GM18507 (cell line): ENCODE data around the gene GCAT.

Experiments
- DNase-seq: peaks from one replicate; pipeline ENCODE4 v3.0.0; 2011; ENCODE audit warnings: low read depth; ENCODE audit not compliant: insufficient read length; ENCODE audit errors: extremely low spot score
- FAIRE-seq: peaks from 2 replicates; lab custom pipeline; 2011; peaks lifted over from hg19 to GRCh38; lab: Jason Lieb, UNC

The GCAT gene

DNA sequence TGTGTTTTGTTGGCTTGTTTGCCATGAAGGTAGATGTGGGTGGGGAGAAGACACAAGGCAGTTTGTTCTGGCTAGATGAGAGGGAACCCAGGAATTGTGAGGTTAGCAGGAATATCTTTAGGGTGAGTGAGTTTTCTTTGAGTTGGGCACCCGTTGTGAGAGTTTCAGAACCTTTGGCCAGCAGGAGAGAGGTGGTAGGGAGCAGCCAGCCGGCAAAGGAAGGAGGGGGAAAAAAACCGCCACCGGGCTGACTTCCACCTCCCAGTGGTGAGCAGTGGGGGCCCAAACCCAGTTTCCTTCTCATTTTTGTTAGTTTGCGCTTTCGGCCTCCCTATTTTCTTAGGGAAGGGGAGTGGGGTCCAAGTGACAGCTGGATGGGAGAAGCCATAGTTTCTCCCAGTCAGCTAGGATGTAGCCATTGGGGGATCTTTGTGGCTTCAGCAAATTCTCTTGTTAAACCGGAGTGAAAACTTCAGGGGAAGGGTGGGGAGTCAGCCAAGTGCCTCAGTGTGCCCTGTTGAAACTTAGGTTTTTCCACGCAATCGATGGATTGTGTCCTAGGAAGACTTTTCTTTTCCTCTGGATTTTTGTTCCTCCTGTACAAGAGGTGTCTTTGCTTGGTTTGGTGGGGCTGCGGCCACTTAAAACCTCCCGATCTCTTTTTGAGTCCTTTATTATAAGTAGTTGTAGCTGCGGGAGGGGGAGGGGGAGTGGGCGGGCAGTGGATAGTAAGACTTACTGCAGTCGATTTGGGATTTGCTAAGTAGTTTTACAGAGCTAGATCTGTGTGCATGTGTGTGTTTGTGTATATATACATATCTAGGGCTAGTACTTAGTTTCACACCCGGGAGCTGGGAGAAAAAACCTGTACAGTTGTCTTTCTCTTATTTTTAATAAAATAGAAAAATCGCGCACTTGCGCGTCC is 1.1 kb upstream of the GCAT start:
- DNase-seq (no peak), FAIRE-seq (no peak)

DNA sequence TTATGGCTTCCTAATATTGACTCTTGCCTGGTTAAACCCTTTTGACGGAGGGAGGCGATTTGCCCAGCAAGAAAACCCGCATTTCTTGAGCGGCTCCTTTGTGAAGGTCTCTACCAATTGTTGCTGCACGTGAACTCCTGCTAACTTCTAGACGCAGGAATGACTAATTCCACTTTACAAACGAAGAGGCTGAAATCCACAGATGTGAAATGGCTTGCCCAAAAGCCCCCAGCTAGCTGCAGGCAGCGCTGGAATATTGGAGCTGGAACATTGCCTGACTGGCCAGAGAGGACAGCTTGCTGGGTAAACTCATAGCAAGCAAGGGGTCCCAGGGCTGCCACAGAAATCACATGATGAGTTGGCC is 542 bp downstream of the GCAT start:
- DNase-seq (no peak), FAIRE-seq (no peak)

DNA sequence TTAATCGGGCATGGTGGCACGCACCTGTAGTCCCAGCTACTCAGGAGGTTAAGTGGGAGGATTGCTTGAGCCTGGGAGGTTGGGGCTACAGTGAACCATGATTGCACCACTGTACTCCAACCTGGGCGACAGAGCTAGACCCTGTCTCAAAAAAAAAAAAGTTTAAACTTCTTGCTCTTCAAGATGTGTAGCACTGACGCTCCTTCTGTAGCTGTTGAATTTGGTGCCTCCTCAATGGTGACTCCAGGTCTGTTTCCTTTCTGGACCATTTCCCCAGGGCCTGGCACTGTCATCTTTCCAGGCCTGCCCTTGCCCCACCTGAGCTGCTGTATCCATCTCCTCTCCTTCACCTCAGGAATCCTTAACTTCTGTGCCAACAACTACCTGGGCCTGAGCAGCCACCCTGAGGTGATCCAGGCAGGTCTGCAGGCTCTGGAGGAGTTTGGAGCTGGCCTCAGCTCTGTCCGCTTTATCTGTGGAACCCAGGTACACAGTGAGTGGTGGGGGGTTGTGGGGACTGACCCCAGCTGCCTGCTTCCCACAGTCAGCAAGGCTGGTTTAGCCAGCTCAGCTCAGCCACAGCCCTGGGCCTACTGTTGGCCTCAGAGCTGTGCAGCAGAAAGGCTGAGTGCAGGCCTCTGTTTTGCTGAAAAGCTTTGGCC is 2.1 kb downstream of the GCAT start:
- FAIRE-seq (no peak), DNase-seq (no peak)

DNA sequence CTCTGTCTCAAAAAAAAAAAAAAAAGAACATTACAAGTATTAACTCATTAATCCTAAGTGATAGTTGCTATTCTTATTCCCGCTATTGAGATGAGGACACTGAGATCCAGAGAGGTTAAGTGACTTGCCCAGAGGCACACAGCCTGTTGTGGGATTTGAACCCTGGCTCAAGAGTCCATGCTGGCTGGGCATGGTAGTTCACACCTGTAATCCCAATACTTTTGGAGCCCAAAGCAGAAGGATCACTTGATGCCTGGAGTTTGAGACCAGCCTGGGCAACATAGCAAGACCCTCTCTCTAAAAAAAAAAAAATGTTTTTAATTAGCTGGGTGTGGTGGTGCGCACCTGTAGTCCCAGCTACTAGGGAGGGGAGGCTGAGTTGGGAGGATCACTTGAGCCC is 4.1 kb downstream of the GCAT start:
- DNase-seq (no peak), FAIRE-seq (no peak)

DNA sequence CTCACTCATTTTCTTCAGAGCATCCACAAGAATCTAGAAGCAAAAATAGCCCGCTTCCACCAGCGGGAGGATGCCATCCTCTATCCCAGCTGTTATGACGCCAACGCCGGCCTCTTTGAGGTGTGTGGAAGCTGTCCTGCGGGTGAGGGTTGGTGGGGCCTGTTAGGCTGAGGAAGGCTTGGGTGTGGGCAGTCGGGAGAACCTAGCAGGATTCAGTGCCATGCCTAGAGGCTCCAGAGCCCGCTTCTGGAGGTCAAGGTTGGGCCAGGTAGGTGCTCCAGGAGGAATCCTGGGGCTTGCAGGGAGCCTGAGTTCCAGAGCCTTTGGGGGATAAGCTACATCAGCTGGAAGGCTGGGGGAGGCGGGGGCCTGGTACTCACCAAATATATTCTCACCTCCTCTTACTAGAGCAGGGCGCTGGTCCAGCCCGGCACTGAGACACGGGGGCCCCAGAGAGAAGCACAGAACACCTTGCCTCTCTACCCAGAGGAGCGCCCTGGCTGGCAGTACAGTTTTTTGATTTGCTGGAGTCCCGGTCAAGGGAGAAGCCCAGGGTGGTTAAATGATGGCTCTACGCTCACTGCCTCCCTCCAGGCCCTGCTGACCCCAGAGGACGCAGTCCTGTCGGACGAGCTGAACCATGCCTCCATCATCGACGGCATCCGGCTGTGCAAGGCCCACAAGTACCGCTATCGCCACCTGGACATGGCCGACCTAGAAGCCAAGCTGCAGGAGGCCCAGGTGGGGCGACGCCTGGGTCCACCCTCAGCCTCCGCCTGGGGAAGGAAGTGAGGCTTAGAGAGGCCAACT is 5.3 kb downstream of the GCAT start:
- no peak for FAIRE-seq
- no peak for DNase-seq

DNA sequence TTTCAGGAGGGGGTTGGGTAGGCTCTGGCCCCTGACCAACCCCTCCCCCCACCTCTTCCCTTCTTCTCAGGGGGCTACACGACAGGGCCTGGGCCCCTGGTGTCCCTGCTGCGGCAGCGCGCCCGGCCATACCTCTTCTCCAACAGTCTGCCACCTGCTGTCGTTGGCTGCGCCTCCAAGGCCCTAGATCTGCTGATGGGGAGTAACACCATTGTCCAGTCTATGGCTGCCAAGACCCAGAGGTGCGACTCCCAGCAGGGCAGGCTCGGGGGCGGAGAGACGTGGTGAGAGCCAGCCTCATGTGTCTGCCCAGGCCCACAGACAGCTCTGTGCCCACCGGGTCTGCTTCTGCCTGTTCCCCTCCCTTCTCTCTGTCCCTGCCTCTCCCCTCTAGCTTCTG is 7.9 kb downstream of the GCAT start:
- DNase-seq (no peak), FAIRE-seq (no peak)

DNA sequence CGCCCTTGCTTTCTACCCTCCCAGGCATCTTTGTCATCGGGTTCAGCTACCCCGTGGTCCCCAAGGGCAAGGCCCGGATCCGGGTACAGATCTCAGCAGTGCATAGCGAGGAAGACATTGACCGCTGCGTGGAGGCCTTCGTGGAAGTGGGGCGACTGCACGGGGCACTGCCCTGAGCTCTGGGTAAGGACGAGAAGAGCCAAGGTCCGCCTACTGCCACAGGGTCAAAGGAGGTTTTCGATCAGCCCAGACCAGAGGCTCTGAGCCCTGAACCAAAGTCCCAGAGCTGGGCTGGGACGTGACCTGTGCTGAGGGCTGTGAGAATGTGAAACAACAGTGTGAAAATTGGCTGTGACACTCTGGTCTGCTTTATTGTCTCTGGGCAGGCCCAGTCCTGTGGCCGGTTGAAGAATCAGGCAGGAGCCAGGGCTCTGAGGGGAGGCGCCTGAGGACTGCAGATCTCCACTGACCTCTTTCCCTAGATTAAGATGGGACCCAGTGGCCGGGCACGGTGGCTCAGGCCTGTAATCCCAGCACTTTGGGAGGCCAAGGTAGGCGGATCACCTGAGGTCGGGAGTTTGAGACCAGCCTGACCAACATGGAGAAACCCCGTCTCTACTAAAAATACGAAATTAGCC is 8.9 kb downstream of the GCAT start:
- FAIRE-seq (no peak), DNase-seq (no peak)

DNA sequence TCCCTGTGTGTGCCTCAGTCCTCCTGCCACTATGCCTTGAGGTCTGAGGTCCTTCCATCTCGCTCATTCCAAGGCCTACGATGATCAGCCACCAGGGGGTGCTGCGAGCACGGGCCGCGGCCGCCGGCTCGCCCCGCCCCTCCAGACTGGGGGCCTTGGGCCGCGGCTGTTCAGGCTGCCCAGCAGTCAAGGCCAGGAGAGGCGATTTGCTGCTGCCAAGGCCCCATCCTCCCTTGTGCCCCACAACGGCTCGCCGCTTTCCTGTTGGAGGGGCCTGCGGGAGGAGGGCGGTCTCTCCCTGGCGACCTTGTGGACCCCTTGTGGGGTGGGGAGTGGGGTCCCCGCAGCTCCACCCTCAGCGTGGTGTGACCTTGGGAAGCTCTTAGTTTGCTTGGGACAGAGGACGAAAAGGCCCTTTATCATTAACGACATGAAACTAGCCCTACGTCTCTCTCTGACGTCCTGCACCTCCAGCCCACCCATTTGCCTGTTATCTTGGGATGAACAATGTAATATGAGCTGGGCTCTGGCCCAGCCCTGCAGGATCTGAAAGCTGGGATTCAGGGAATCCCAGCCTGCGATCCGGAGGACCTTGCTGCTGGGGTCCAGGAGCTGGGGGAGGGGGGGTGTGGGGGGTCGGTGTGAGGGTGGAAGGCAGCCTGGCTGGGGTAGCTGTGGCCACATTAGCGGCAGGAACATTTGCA is 10.1 kb downstream of the GCAT start:
- FAIRE-seq (peak; percentile 85), DNase-seq (peak; percentile 79)

DNA sequence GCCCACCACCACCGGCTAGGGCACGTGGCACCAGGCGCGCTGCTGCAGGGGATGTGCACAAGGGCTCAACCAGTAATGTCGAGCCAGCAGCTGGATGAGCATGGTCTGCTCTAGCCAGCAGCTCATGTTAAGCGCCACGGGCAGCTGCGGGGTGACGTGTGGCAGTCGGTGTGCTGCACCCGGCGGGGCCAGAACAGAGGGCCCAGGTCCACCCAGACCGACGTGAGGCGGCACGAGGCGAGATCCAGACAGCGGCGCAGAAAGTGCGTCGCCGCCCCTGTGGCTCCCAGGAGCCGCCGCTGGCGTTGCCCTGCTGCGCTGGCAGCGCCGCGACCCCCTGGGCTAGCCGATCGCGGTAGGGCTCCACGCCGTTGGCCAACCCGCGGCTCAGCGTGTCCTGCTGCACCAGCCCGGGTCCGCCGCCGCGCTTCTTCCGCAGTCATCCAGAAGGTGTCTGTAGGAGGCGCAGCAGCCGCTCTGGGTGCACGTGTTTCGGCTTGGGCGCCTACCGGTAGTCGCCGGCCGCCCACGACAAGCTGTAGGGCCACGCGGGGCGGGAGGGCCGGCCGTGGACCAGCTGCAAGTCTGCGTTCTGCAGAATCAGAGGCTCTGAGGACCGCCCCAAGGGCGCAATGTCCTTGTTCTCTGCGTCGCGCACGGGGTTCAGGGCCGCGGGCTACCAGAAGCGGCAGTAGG is 10.8 kb downstream of the GCAT start:
- DNase-seq (peak; percentile 57), FAIRE-seq (no peak)

DNA sequence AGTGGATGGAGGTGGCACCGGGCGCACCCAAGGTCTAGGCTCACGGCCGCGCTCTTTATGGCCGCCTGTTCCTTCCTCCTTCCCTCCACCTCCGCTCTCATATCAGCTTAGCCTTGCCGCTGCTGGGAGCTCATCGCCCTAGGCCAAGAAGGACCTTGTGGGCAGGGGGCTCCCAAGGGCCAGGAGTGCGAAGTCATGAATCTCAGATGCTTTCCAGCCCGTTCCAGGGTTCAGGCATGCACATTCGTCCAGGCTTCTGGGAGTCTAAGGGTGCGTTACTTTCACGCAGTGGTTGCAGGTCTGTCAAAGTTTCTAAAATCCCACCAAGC is 11.3 kb downstream of the GCAT start:
- DNase-seq (no peak), FAIRE-seq (no peak)

DNA sequence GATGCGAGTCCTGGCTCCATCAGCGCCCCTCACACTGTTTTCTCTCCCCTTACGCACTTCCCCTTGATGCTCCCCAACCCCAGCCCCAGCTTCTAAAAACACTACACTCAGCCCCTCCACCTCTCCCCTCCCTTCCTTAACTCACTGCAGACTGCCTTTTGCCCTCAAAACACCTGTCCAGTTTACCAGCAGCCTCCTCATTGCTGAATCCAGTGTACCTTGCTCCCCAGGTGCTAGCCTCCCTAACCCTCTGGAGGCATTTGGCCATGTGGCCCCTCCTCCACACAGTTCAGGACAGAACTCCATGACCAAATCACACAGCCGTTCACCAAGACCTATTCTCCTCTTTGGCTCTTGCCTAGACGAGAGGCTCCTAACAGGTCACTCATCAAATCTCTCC is 12.6 kb downstream of the GCAT start:
- no peak for FAIRE-seq

DNA sequence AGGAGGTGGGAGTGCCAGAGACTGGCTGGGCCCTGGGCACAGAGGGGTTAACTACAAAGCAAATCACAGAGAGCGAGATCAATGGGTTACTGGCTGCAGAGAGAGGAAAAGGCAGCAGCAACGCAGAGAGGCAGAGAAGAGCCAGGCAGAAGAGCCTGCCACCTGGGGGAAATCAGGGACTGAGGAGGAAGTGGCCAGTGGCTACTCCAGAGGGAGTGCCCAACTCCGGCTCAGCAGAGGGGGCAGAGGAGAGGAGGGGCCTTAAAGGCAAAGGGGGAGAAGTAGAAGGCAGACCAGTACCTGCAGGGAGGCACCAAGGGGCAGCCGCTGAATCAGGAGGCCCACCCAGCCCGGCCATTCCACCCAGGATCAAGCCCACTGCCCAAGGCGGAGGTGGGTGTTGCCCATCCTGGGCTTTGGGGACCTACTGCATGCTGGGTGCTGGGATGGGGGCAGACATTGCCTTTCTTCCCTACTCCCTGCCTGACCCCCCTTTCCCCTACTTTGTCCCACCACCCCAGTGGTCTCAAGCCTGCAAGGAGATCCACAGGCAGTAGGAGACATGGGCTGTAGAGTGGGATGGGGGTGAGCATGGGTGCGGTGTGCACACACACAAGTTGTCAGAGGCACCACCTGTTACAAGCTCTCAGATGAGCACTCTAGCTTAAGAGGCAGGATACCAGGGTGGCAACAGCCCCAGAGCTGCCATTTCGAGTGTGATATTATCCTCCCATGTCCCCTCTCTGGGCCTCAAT is 14.5 kb downstream of the GCAT start:
- FAIRE-seq (no peak), DNase-seq (no peak)

More for the DNA sequence above, 12.6 kb downstream of the GCAT start:
- no peak for DNase-seq

DNA sequence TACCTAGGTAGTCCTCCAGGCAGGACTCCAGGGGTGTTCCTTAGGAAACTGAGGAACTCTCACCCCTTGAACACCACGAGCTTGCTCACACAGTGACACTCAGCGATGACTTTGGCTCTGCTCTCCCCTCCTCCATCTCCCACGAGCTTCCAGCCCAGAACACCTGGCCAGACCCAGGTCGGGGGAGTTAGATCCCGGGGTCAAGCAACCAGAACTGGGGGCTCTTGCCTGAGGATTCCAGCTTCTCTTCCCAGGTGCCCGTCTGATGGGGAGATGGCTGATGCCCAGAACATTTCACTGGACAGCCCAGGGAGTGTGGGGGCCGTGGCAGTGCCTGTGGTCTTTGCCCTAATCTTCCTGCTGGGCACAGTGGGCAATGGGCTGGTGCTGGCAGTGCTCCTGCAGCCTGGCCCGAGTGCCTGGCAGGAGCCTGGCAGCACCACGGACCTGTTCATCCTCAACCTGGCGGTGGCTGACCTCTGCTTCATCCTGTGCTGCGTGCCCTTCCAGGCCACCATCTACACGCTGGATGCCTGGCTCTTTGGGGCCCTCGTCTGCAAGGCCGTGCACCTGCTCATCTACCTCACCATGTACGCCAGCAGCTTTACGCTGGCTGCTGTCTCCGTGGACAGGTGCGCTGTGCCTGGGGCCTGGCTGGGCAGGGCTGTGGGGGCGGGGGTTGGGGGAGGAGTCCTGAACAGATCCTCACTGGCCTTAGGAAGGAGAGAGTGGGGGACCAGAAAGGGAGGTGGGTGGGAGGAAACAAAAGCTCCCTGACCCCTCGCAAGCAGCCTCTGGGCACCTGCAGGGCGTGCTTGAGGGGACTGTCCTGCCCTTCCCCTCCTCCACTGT is 15.6 kb downstream of the GCAT start, which contains the start of gene GALR3:
Gene GALR3, plus strand, starts transcription at position 249 of the 852 bp plus-strand sequence. Its CDS starts 25 bp downstream, at position 274.
- FAIRE-seq (no peak), DNase-seq (no peak)

DNA sequence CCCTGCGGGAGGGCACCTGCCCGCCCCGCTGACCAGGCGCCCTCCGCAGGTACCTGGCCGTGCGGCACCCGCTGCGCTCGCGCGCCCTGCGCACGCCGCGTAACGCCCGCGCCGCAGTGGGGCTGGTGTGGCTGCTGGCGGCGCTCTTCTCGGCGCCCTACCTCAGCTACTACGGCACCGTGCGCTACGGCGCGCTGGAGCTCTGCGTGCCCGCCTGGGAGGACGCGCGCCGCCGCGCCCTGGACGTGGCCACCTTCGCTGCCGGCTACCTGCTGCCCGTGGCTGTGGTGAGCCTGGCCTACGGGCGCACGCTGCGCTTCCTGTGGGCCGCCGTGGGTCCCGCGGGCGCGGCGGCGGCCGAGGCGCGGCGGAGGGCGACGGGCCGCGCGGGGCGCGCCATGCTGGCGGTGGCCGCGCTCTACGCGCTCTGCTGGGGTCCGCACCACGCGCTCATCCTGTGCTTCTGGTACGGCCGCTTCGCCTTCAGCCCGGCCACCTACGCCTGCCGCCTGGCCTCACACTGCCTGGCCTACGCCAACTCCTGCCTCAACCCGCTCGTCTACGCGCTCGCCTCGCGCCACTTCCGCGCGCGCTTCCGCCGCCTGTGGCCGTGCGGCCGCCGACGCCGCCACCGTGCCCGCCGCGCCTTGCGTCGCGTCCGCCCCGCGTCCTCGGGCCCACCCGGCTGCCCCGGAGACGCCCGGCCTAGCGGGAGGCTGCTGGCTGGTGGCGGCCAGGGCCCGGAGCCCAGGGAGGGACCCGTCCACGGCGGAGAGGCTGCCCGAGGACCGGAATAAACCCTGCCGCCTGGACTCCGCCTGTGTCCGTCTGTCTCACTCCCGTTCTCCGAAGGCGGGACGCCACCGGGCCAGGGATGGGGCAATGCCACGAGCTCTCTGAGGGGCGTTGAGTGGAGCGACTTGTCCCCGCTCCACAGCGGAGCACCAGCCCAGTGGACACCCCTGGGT is 17.2 kb downstream of the GCAT start:
- no peak for FAIRE-seq
- DNase-seq, result no peak

DNA sequence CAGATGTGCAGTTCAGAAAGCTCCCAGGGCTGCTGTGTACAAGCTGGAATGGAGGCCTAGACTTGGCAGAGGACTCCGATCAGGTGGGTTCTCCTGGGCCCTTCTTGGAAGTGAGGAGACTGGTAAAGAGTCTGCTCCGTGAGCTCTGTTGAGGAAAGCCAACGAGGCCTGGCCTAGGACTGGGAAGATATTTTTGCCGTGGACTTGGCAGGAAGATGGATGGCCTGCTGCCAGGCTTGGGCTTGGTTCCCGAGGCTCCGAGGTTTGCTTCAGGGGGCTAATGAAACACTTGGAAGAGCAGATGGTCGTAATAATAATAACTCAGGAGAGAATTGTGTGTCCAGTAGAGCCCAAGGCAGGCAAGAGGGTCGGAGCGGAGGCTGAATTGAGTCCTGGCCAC is 19.3 kb downstream of the GCAT start:
- FAIRE-seq (no peak), DNase-seq (no peak)
